ENCODE measurements around the gene NAT16.

GRCh38 chr7:101151908-101152651 is 28.0 kb downstream of the NAT16 start:
- TF ChIP-seq EZH2 (IDR thresholded peaks at IDR 0.05; ENCODE audit: borderline replicate concordance, low read length) (no peak), CTCF (conservative IDR thresholded peaks at IDR 0.05 in 1 of 2, IDR thresholded peaks at IDR 0.05 in 1 of 2; ENCODE audit: extremely low read depth in 1 of 2, insufficient read depth in 1 of 2, low read depth in 1 of 2, low read length in 2 of 2) (no peak)

Data from mammary epithelial cell (primary cell).